GM21447 (cell line): ENCODE measurements around the gene TRIM54.
"Not testable (repeated sequence)": the region's sequence is repeated elsewhere in the genome, so short reads cannot be mapped to it uniquely, and the experiment has no call there.

Source experiments
- ATAC-seq: cut with Tn5 transposase; IDR thresholded peaks from one replicate; pipeline ENCODE4 v1.9.1; 2021; ENCODE audit not compliant: unreplicated experiment

The TRIM54 gene

DNA sequence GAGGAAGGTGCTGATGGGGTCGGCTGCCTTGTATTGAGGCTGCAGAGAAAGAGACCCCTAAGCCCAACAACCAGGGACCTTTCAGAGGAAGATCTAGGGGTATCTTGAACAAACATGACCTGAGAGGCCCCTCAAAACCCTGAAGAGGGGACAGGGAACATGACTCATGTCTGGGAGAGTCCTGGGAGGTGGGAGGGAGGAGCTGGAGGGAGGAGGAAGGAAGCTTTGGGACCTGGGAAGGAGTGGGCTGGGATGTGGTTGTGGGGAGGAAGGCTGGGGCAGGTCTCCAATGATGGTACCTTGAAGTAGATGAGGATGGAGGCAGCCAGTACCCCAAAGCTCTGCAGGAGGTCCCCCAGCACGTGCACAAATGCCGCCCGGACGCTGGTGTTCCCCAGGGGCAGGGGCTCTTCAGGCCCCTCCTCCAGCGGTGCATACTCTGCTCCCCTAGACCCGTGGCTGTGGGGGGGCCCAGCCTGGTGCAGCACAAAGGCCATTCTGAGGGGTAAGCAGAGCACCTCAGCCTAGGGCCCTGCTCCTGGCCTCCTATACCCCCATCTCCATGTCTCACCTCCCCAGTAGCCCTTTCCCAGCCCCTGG lies 25.3 kb upstream of the TRIM54 start:
- no peak for ATAC-seq

DNA sequence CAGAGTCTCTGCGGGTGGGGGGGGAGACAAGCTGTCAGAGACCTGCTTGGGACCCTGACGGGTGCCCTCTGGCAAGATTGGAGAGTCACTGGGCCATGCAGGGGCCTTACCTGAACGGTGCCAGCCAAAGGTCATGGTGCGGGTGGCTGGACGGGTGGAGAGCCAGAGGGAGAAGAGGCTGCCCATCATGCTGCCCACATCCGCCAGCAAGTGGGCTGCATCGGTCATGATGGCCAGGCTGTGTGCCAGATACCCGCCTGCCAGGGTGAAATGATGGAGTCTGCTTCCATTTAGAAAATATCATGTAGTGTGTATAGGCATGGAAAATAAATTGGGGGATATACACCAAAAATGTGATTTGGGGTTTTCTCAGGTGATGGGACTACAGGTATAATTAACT lies 24.2 kb upstream of the TRIM54 start:
- ATAC-seq: no peak

GRCh38 chr2:27261241-27261925 lies 20.8 kb upstream of the TRIM54 start:
- no peak for ATAC-seq

DNA sequence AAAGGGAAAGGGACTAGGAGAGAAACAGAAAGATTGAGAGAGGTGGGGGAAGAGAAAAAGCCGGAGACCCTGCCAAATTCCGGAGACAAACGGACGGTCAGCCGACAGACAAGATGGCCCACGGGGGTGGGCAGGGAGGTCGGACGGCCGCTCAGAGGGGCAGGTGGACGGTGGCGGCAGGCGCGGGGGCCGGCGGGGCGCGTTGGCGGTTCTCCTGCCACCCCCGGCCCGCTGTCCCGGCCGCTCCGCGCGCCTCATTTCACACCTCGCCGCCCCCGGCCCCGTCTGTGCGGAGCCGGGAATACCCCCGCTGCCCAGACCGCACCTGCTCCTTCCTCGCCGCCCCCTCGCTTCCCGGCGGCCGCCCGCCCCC lies 20.3 kb upstream of the TRIM54 start:
- no peak for ATAC-seq

DNA sequence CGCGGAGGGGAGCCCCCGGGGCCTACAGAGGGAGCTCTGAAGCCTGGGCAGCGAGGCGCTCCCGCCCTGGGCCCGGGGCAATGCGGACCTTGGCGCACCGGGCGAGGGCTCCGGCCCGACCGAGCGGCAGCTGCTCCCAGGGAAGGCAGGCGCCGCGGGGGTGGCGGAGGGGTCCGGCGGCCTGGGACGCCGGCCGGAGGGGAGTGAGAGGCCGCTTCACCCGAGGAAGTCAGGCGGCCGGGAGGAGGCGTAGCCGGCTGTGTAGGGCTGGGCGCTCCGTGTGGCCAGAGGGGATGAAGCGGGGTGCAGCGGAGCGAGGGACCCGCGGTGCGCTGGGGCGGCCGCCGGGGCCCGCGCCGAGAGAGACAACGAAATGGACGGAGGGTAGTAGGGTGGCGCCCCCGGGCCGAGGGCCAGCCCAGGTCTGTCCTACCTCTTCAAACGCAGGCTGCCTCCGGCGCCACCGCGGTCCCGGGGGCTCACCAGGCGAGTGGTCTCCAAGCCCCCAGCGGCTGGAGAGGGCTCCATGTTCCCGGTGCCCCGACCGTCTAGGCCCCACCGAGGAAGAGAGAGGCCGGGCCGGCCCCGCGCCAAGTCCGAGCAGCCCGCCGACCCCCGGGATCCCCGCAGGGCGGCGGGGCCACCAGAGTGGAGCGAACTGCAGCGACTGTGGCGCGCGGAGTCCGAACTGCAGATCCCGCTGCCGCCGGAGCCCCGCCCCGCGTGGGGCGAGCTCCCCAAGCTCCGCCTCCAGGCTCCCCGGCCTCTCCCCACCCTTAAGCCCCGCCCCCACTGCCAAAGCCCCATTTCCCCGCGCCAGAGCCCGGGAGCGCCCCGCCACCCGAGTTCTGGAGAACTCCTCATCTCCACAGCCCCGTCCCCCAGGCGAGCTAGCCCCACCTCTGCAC lies 19.6 kb upstream of the TRIM54 start, which contains the start of gene SLC30A3:
TSS of gene SLC30A3 (minus strand) at position 669 of the 908 bp plus-strand sequence. CDS start at position 528, 141 bp downstream.
- ATAC-seq: no peak

DNA sequence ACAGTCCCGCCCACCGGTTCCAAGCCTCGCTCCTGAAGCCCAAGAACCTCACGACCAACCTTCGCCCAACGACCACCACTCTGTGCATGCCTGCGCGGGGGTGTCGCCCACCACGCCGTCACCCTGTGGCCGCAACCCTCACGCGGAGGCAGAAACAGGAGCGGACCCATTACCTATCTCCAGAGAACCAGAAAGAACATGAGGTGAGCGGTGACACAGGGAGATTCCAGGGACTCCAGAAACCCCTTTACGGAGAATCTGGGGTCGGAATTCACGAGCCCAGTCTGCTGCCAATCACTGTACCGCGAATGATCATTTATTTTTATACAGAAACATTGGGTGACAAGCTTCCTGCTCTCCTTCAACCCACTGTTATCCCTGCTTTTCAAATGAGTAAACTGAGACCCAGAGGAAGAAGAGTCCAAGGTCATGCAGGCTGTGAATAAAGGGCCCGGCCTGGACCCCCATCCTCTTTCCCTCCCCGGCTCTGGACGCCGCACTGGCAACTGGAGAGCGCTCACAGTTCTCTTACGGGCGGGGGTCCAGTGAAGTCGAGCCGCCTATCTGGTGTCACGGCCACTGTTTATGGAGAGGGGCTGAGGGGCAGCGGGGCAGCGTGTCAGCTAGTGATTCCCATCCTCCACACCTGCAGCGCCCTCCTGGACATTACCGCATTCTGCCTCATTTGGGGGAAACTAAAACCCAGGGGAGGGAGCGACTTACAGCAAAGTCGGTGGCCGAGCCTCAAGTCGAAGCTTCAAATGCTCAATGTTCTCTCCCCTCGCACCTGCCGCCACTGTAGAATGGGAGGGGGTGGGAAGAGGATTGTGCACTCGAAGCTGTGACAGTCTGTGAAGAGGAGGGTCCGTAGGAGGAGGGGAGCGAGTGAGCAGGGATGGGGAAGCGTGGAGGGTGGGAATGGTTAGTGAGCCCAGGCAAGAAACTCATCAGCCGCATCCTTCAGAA lies 18.7 kb upstream of the TRIM54 start:
- ATAC-seq: no peak

DNA sequence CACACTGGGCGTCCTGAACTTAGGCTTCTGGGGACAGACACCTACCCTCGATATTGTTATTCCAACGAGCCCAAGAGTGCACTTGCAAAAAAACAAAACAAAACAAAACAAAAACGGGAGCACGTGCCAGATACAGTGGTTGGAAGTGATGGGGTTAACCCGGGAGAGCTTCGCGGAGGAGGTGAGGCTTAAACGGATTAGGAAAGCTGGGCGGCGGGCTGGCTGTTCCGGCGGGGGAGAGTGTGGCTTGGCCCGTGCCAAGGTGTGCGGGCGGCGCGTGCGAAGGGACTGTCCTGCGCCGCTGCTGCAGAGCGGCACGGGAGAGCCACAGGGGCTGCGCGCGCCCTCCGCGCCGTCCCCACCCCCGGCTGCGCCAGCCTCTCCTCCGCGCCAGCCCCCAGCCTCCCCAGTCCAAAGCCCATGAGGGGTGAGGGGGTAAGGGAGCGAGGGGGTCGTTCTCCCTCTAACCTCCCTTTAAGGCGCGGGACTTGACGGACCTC lies 17.9 kb upstream of the TRIM54 start:
- no peak for ATAC-seq

GRCh38 chr2:27264753-27265535 lies 17.3 kb upstream of the TRIM54 start:
- no peak for ATAC-seq

DNA sequence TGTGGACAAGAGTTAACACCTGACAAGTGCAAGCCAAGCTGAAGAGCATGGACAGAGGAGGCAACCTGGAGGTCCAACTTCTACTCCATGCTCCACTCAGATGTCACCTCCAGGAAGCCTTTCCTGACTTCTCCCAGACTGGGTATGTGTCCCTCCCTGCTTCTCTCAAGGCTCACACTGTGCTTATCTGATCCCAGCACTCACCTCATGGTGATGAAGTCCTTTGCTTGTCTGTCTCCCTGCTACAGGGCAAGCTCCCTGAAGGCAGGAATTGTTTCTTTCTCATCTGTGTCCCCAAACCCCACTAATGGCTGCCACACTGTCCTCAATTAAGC lies 16.7 kb upstream of the TRIM54 start:
- no peak for ATAC-seq

GRCh38 chr2:27268296-27268695 lies 13.9 kb upstream of the TRIM54 start:
- not testable (repeated sequence) for ATAC-seq

DNA sequence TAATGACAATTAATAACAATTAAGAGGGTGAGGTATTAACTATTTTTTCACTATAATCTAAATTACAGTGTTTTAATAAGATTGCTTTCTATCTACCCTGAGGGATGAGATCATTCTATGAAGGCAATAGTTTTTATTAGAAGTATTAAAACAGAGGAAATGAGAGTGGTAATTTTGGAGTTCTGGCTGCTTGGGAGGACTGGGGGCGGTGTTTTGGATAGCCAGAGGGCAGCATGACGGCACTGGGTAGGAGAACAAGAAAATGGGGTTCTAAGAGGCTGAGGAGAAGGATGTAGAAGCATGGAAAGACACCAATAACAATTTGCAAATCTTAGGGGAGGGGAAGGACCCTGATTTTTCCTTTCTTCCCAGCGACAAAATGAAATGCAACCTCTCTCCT lies 12.1 kb upstream of the TRIM54 start:
- no peak for ATAC-seq

DNA sequence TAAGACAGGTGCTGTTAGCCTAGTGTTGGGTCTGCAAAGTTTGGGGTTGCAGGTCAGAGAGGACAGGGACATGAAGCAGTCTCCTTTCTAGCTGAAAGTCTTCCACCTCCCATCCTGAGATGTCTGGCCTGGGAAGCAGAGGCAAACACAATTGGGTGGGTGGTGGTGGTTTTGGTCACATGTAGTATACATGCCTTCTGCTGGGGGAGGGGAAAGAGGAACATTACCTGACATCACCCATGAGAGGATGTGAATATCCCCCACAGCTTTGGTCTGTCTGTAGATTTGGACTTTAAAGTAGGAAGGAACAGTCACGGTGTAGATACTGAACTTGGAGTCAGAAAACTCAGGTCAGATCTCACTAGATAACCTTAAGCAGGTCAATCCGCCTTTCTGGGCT lies 11.6 kb upstream of the TRIM54 start:
- ATAC-seq: no peak

DNA sequence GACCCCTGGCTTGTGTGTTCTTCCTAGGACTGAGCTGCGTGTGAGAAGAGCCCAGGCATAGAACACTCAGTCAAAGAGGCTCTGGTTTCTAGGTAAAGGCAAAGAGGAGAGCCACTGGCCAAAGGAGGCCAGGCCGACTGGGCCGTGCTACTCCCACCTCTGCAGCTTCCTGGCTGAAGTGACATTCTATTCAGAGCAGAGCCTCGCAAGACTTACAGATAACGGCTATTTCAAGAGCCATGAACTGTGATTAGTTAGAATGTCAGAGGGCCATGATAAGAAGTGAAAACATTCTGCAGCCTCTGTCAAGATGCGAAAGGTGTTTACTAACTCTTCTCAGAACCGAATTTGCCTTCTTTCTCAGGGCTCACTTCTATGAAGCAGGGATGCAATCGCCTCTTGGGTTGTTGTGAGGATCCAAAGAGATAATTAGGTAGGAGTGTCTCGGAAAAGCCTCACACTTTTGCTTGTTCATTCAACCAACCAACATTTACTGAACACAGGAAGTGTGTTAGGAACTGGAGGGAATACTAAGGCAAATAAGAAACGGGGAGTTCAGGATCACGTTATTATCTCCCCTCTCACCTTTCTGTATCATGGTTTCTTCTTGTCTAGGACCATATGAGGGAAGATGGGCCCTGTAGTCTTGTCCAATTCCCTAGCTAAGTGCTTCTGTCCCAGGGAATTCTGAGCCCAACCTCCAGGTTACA lies 10.4 kb upstream of the TRIM54 start:
- no peak for ATAC-seq

DNA sequence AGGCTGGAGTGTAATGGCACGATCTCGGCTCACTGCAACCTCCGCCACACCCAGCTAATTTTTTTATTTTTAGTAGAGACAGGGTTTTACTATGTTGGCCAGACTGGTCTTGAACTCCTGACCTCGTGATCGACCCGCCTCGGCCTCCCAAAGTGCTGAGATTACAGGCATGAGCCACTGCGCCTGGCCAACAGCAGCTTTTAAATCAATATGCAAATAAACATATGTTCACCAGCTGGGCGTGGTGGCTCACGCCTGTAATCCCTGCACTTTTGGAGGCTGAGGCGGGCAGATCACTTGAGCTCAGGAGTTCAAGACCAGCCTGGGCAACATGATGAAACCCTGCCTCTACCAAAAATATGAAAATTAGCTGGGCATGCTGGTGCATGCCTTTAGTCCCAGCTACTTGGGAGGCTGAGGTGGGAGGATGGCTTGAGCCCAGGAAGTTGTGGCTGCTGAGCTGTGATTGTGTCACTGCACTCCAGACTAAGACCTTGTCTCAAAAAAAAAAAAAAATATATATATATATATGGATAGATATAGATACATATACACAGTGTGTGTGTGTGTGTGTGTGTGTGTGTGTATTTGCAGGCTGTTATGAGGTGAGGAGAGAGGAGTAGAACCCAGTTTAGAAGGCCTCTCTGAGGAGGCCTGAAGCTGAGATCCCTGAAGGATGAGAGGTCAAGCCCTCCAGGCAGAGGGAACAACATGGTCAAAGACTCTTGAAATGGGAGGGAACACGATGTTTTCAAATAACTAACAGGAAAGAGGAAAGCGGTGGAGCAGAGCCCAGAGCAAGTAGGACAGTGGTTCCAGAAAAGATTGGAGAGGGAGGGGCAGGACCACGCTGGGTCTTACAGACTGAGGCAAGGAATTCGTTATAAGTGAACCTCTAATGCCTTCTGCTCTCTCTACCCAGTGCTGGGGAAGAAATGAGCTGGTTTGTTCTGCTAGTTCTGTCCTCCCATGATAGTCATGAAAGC lies 9.4 kb upstream of the TRIM54 start:
- not testable (repeated sequence) for ATAC-seq

- ATAC-seq: no peak
Measured at GRCh38 chr2:27275211-27276150, 6.7 kb upstream of the TRIM54 start, which contains the start of gene DNAJC5G. TSS of gene DNAJC5G (plus strand) at chr2:27275433. CDS start at chr2:27276729, 1,296 bp downstream.

GRCh38 chr2:27278010-27278409 lies 4.2 kb upstream of the TRIM54 start:
- no peak for ATAC-seq

DNA sequence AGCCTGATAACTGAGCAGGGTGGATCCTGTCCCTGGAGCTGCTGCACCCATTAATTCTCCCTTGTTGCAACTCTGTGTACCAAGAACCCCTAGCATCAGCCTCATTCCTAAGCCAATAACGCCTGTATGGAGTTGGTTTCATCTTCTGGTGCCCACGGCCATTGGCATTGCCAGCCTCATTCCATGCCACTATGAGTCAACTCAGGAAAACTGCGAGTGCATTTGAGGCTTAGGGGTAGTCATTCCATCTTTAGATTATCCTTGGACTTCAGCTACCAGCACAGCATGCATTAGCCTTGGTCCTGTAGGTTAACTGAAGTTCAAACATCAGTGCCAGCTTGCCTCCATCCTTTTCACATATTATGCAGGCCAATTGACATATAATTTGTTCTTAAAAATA lies 1.4 kb upstream of the TRIM54 start:
- ATAC-seq: no peak
